Breast epithelium (tissue), 3 donors: Measurements from ENCODE around the gene SHROOM2.

Experiments used
- CTCF ChIP-seq, 3 donors: fragments of 450-650 bp; IDR thresholded peaks; one replicate each; pipeline ENCODE4 v1.5.1; 2016 to 2017; ENCODE audit warnings: antibody characterized with exemption in 3 of 3, mild to moderate bottlenecking in 3 of 3, moderate library complexity in 3 of 3
- POLR2A ChIP-seq: fragments of 450-650 bp; IDR thresholded peaks from one replicate; pipeline ENCODE4 v1.6.1; 2016; ENCODE audit warnings: antibody characterized with exemption, mild to moderate bottlenecking, moderate library complexity
- POLR2AphosphoS5 ChIP-seq, 3 donors: sonication (generic); formaldehyde crosslinking; IDR thresholded peaks; one replicate each; pipeline ENCODE4 v1.6.1; 2017; ENCODE audit warnings: antibody characterized with exemption in 3 of 3

- no peak for TF ChIP-seq CTCF (IDR thresholded peaks at IDR 0.05)
- TF ChIP-seq POLR2AphosphoS5 (IDR thresholded peaks at IDR 0.05) = no peak
- TF ChIP-seq POLR2A = no peak
Observed at GRCh38 chrX:9865804-9866472, 79.7 kb downstream of the SHROOM2 start.
